Rectal smooth muscle tissue (tissue), 1 donor: ENCODE measurements around the gene HPS1.

Experiments
- H3K27ac ChIP-seq: one replicate; pipeline ENCODE4 v1.7.0; 2013; ENCODE audit warnings: low read depth, low read length, inconsistent platforms
- H3K27me3 ChIP-seq: one replicate; pipeline ENCODE4 v1.7.0; 2013; ENCODE audit warnings: low read length; ENCODE audit not compliant: control insufficient read depth, insufficient read depth
- H3K36me3 ChIP-seq: one replicate; pipeline ENCODE4 v1.7.0; 2013; ENCODE audit warnings: low read length; ENCODE audit not compliant: control insufficient read depth, insufficient read depth
- H3K4me1 ChIP-seq: one replicate; pipeline ENCODE4 v1.7.0; 2013; ENCODE audit warnings: low read length; ENCODE audit not compliant: control insufficient read depth, insufficient read depth
- H3K4me3 ChIP-seq: one replicate; pipeline ENCODE4 v1.7.0; 2013; ENCODE audit warnings: low read length
- H3K9ac ChIP-seq: one replicate; pipeline ENCODE4 v1.7.0; 2013; ENCODE audit warnings: low read length

Gene HPS1

GRCh38 chr10:98369801-98370200 lies 76.9 kb downstream of the HPS1 start:
- H3K4me1 ChIP-seq, result peaks cover 3% of the 10 kb centered on the region
- no peaks in the 10 kb centered on the region for H3K36me3 ChIP-seq
- H3K27me3 ChIP-seq, result no peaks in the 10 kb centered on the region
- no peak overlapping the region for H3K9ac ChIP-seq
- no peak overlapping the region for H3K4me3 ChIP-seq
- H3K27ac ChIP-seq, result no peak overlapping the region

- H3K9ac ChIP-seq, result no peak overlapping the region
- H3K36me3 ChIP-seq, result no peaks in the 10 kb centered on the region
- H3K27me3 ChIP-seq, result no peaks in the 10 kb centered on the region
- no peaks in the 10 kb centered on the region for H3K4me1 ChIP-seq
- no peak overlapping the region for H3K27ac ChIP-seq
- H3K4me3 ChIP-seq, result no peak overlapping the region
Measured at GRCh38 chr10:98368644-98369043, 78.1 kb downstream of the HPS1 start.

- no peaks in the 10 kb centered on the region for H3K36me3 ChIP-seq
- no peaks in the 10 kb centered on the region for H3K4me1 ChIP-seq
- no peak overlapping the region for H3K4me3 ChIP-seq
- no peak overlapping the region for H3K9ac ChIP-seq
- H3K27ac ChIP-seq, result no peak overlapping the region
- no peaks in the 10 kb centered on the region for H3K27me3 ChIP-seq
Measured at GRCh38 chr10:98367604-98368451, 78.9 kb downstream of the HPS1 start.
